Endothelial cell of umbilical vein (primary cell): ENCODE results near the gene ZCCHC14. TPM values are rescaled to one million over a fixed set of nuclear protein-coding genes. Genes with fewer than 3 reads are reported as not detected.

Experiments used
- BruUV-seq: library from RNA; stranded (reverse); fragments of 400-500 nt; replicated peaks from 2 replicates; lab custom pipeline; 2021; lab: Mats Ljungman, UMichigan
- CTCF ChIA-PET: fragments of 300-600, 350-600 bp; sonication (Branson Sonifier 250); formaldehyde crosslinking; loops from one replicate; lab custom pipeline; 2021; ENCODE audit warnings: antibody characterized with exemption, inconsistent platforms; lab: Charles Lee
- POLR2A ChIA-PET: fragments of 300-600, 350-600 bp; sonication (Branson Sonifier 250); formaldehyde crosslinking; loops from one replicate; lab custom pipeline; 2021; ENCODE audit warnings: antibody characterized with exemption, inconsistent platforms; lab: Charles Lee
- DNase-seq: peaks from one replicate; pipeline ENCODE4 v3.0.0-alpha.2; 2011; ENCODE audit warnings: low read depth, low spot score
- FAIRE-seq: peaks from 2 replicates; lab custom pipeline; 2011; peaks lifted over from hg19 to GRCh38; lab: Jason Lieb, UNC
- H2AFZ ChIP-seq: 2 replicates; pipeline ENCODE4 v1.6.0; 2012; ENCODE audit warnings: low read depth, low read length, control low read depth, inconsistent platforms
- H3K27ac ChIP-seq: 2 replicates; pipeline ENCODE4 v1.5.1; 2011; ENCODE audit warnings: low read depth, mild to moderate bottlenecking, control low read depth, low read length, moderate library complexity; ENCODE audit not compliant: insufficient read depth
- H3K27me3 ChIP-seq, 2 experiments: 2 replicates each; pipeline versions ENCODE4 v1.6.0 to v1.6.1; 2011; ENCODE audit warnings: low read length in 2 of 2, mixed read lengths in 1 of 2; ENCODE audit not compliant: control insufficient read depth in 2 of 2, insufficient read depth in 2 of 2
- H3K36me3 ChIP-seq, 2 experiments: 2 replicates in 1 of 2; 3 replicates in 1 of 2; pipeline ENCODE4 v1.5.1; 2011; ENCODE audit warnings: low read length in 2 of 2, mild to moderate bottlenecking in 1 of 2, moderate library complexity in 1 of 2; ENCODE audit not compliant: control insufficient read depth in 2 of 2, insufficient read depth in 2 of 2; ENCODE audit errors: extremely low read depth in 1 of 2
- H3K4me1 ChIP-seq: 3 replicates; pipeline ENCODE4 v1.5.1; 2011; ENCODE audit warnings: mild to moderate bottlenecking, low read length; ENCODE audit not compliant: control insufficient read depth, insufficient read depth; ENCODE audit errors: extremely low read depth
- H3K4me2 ChIP-seq: 2 replicates; pipeline ENCODE4 v1.6.1; 2011; ENCODE audit warnings: low read length, control low read depth, mixed read lengths; ENCODE audit not compliant: insufficient read depth
- H3K4me3 ChIP-seq, 3 experiments: fragments of 200-600 bp in 1 of 3; sonication (generic), shearing (Covaris generic) in 1 of 3; replicated peaks in 1 of 3; 2 replicates each; pipeline ENCODE4 v1.5.1; 2011 to 2016; ENCODE audit warnings: control low read depth in 3 of 3, low read length in 3 of 3, mild to moderate bottlenecking in 2 of 3, inconsistent platforms in 1 of 3, low read depth in 1 of 3, moderate library complexity in 1 of 3; ENCODE audit not compliant: insufficient read depth in 1 of 3
- H3K79me2 ChIP-seq: 2 replicates; pipeline ENCODE4 v1.6.0; 2012; ENCODE audit warnings: low read length, inconsistent platforms; ENCODE audit not compliant: control insufficient read depth, insufficient read depth
- H3K9ac ChIP-seq: replicated peaks from 2 replicates; pipeline ENCODE3; 2011; ENCODE audit warnings: low read length, control low read depth; ENCODE audit not compliant: insufficient read depth; ENCODE audit errors: extremely low read depth
- H3K9me1 ChIP-seq: replicated peaks from 3 replicates; pipeline ENCODE4 v1.6.0; 2011; ENCODE audit warnings: mild to moderate bottlenecking, low read length; ENCODE audit not compliant: control insufficient read depth, insufficient read depth; ENCODE audit errors: extremely low read depth
- H3K9me3 ChIP-seq: replicated peaks from 2 replicates; pipeline ENCODE4 v1.5.1; 2012; ENCODE audit warnings: low read length, inconsistent platforms; ENCODE audit not compliant: control insufficient read depth, insufficient read depth
- H4K20me1 ChIP-seq: replicated peaks from 2 replicates; pipeline ENCODE3; 2011; ENCODE audit warnings: mild to moderate bottlenecking, low read length; ENCODE audit not compliant: control insufficient read depth, insufficient read depth; ENCODE audit errors: extremely low read depth
- CTCF ChIP-seq, 2 donors: IDR thresholded peaks; 1 replicate in 1 of 2; 2 replicates in 1 of 2; pipeline ENCODE4 v1.5.1; 2011; ENCODE audit warnings: low read length in 2 of 2, mild to moderate bottlenecking in 2 of 2, moderate library complexity in 2 of 2, control low read depth in 1 of 2, inconsistent platforms in 1 of 2, low read depth in 1 of 2; ENCODE audit not compliant: insufficient read depth in 1 of 2; ENCODE audit errors: extremely low read depth in 1 of 2
- EZH2 ChIP-seq: IDR thresholded peaks from 2 replicates; pipeline ENCODE4 v1.6.1; 2012; ENCODE audit warnings: borderline replicate concordance, low read depth, mild to moderate bottlenecking, moderate library complexity, low read length, inconsistent platforms; ENCODE audit not compliant: severe bottlenecking
- FOS ChIP-seq: IDR thresholded peaks from 2 replicates; pipeline ENCODE4 v1.6.1; 2011; ENCODE audit warnings: mild to moderate bottlenecking, low read length, moderate library complexity, borderline replicate concordance; ENCODE audit not compliant: insufficient read depth
- GATA2 ChIP-seq: IDR thresholded peaks from 2 replicates; pipeline ENCODE4 v1.7.0; 2011; ENCODE audit warnings: low read depth, mild to moderate bottlenecking, moderate library complexity, mixed read lengths, low read length; ENCODE audit not compliant: insufficient read length, insufficient read depth
- JUN ChIP-seq: IDR thresholded peaks from 2 replicates; pipeline ENCODE4 v1.6.1; 2011; ENCODE audit warnings: borderline replicate concordance, low read depth; ENCODE audit not compliant: insufficient read length, insufficient read depth
- MYC ChIP-seq: IDR thresholded peaks from one replicate; pipeline ENCODE4 v1.6.1; 2011; ENCODE audit warnings: mild to moderate bottlenecking, low read depth, low read length
- POLR2A ChIP-seq: IDR thresholded peaks from 2 replicates; pipeline ENCODE4 v1.6.1; 2012; ENCODE audit warnings: low read depth, mild to moderate bottlenecking, control low read depth, low read length
- POLR2AphosphoS5 ChIP-seq: IDR thresholded peaks from 2 replicates; pipeline ENCODE4 v1.6.1; 2012; ENCODE audit warnings: low read depth, mild to moderate bottlenecking, control low read depth, low read length, moderate library complexity; ENCODE audit not compliant: insufficient read depth
- dilution Hi-C: fragments of 300-500 bp; cut with MboI; formaldehyde crosslinking; loops from one replicate; pipeline ENCODE4 v1.15.0; 2019; ENCODE audit warnings: low sequenced_read_pairs; ENCODE audit not compliant: extremely low pct_ligation_motif_present
- intact Hi-C: fragments of 100-400 bp; cut with micrococcal nuclease; formaldehyde crosslinking; loops from one replicate; pipeline ENCODE4 v1.10.0; 2022
- polyA plus RNA-seq, 4 experiments: library from polyadenylated mRNA; depleted of rRNA in 3 of 4; stranded (reverse) in 3 of 4; unstranded in 1 of 4; fragments of >200 nt; gene quantifications; 2 replicates each; pipeline versions ENCODE4 v1.2.1 to v1.2.3, GENCODE V29; 2011 to 2012; ENCODE audit warnings: missing spikeins in 1 of 4
- total RNA-seq: library from RNA; stranded (reverse); gene quantifications from 2 replicates; pipeline ENCODE4 v1.2.3, GENCODE V29; 2021
- TF ChIP-seq, protein P1 (sequence below): IDR thresholded peaks from 2 replicates; pipeline ENCODE4 v1.6.1; 2011; ENCODE audit not compliant: insufficient read depth, insufficient read length

Gene ZCCHC14
- total and polyA plus RNA-seq, 2 donors (not counting 3 experiments of a cell fraction or from before 2014, with no cell fraction given): 9.5 to 30.9 TPM

- dilution Hi-C loops (no loop called here), intact Hi-C loops (loop anchor here (5.0 kb wide), 1 partner anchor 38 kb away; no protein-coding TSS in a partner anchor)
- no TSS peak for BruUV-seq
- no peak overlapping the region for H3K9ac ChIP-seq
- no peak for DNase-seq
- H3K27me3 ChIP-seq: no peaks in the 10 kb centered on the region
- peaks cover 55% of the 10 kb centered on the region for H3K79me2 ChIP-seq
- peaks cover 10% of the 10 kb centered on the region for H3K4me1 ChIP-seq
- no peak overlapping the region for H3K4me3 ChIP-seq
- no peak overlapping the region for H3K27ac ChIP-seq
- no peaks in the 10 kb centered on the region for H4K20me1 ChIP-seq
- no peaks in the 10 kb centered on the region for H3K9me3 ChIP-seq
- H2AFZ ChIP-seq: no peak overlapping the region
- H3K4me2 ChIP-seq: no peak overlapping the region
- no peaks in the 10 kb centered on the region for H3K36me3 ChIP-seq
- H3K9me1 ChIP-seq: no peaks in the 10 kb centered on the region
- POLR2A ChIA-PET: no interaction called here
- no peak for FAIRE-seq
- CTCF ChIA-PET: interaction anchor here (1.0 kb wide), 1 partner anchor 167 kb away, joined by 3 read pairs; no protein-coding TSS in a partner anchor
- TF ChIP-seq JUN: no peak
- TF ChIP-seq EZH2: no peak
- TF ChIP-seq POLR2A: no peak
- TF ChIP-seq, protein P1, sequence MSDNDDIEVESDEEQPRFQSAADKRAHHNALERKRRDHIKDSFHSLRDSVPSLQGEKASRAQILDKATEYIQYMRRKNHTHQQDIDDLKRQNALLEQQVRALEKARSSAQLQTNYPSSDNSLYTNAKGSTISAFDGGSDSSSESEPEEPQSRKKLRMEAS: no peak
- TF ChIP-seq POLR2AphosphoS5: no peak
- TF ChIP-seq GATA2: no peak
- TF ChIP-seq MYC: no peak
- no peak for TF ChIP-seq CTCF (IDR thresholded peaks at IDR 0.05; ENCODE audit: extremely low read depth in 1 of 2, insufficient read depth in 1 of 2, low read depth in 1 of 2, low read length in 2 of 2)
- no peak for TF ChIP-seq FOS
These were observed 122.8 kb downstream of the ZCCHC14 start for GRCh38 chr16:87369796-87370719.
